HTERT RPE-1 (cell line): ENCODE measurements around the gene FAM50A.

Experiments
- in situ Hi-C: fragments of 300-500 bp; cut with MboI; formaldehyde crosslinking; loops from 4 replicates; pipeline ENCODE4 v1.14.3; 2020; ENCODE audit warnings: low sequenced_read_pairs

FAM50A gene

DNA sequence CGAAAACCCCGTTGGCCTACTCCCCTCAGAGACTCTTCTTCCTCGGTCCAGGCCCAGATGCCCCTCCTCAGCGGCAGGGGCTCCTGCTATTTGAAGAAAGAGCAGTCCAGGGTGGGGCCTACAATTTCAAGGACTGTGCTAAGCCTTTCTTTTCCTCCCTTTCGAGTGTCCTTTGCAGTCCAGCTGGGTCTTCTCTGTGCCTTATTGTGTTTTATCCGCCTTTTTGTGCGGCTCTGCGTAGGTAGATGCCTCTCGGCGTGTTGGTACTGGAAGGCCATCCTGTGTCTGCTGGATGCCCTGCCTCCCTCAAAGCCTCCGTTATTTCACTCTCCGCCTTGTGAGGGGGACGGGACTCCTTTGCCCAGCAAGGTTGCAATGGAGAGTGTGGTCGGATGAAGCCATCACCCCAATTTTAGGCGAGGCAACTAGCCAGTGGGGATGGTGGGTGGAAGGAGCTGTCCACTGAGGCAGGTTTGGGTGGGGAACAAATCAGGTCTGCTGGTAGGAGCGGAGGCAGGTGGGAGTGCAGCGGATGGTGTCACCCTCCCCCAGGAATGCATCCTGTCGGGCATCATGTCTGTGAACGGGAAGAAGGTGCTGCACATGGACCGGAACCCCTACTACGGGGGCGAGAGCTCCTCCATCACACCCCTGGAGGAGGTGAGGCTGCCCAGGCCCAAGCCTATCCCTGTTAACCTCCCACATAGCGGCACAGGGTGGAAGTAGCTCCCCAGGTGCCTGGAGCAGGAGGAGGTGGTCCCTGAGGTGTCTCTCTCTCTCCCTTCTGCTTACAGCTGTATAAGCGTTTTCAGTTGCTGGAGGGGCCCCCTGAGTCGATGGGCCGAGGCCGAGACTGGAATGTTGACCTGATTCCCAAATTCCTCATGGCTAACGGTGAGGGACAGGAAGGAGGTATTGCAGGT is 5.7 kb upstream of the FAM50A start:
- in situ Hi-C loops: no loop called here

DNA sequence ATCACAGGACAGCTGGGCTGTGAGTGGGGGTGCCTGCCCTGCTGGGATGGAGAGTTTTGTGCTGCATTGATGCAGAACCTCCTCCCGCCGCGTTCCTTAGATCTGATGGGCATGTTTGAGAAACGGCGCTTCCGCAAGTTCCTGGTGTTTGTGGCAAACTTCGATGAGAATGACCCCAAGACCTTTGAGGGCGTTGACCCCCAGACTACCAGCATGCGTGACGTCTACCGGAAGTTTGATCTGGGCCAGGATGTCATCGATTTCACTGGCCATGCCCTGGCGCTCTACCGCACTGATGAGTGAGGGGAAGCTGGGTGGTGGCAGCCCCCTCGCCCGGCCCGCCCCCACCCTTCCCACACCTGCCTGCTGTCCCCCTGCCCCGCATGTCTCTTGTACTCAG is 4.1 kb upstream of the FAM50A start:
- in situ Hi-C loops: no loop called here

- in situ Hi-C loops: no loop called here
Observed at GRCh38 chrX:154440623-154441357, 3.2 kb upstream of the FAM50A start.

GRCh38 chrX:154441564-154441963 is 2.4 kb upstream of the FAM50A start:
- in situ Hi-C loops: no loop called here

GRCh38 chrX:154441984-154442707 is 1.8 kb upstream of the FAM50A start:
- in situ Hi-C loops: no loop called here

GRCh38 chrX:154443479-154443910 is 446 bp upstream of the FAM50A start:
- in situ Hi-C loops: no loop called here

- in situ Hi-C loops: no loop called here
Observed at GRCh38 chrX:154444755-154445246, 860 bp downstream of the FAM50A start.

DNA sequence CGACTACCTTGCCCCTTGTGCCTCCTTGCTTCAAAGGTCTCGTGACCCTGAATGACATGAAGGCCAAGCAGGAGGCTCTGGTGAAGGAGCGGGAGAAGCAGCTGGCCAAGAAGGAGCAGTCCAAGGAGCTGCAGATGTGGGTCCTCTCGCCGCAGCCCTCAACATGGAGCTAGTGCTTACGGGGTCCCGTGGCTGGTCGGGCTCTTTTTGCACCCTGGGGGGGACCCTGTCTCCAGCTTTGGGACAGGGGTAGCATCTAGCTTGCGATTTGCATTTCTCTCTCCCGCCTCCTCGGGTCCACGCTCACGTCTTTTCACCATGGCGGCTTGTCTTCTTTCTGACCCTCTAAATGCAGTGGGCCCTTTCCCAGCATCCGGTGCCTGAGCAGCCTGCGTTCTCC is 1.8 kb downstream of the FAM50A start:
- in situ Hi-C loops: no loop called here

DNA sequence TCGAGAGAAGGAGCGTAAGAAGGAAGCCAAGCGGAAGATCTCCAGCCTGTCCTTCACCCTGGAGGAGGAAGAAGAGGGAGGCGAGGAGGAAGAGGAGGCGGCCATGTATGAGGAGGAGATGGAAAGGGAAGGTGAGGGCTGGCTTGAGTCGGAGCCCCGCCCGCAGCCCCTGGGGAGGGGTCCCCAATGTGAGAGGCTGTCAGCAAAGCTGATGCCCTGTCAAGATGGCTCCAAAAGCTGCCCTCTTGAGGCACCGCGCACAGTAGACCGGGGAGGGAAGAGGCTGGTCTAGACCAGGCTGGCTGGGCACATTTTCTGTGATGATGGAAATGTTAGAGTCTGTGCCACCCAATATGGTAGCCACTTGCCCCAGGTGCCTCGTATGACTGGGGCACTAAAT is 2.5 kb downstream of the FAM50A start:
- in situ Hi-C loops: no loop called here

DNA sequence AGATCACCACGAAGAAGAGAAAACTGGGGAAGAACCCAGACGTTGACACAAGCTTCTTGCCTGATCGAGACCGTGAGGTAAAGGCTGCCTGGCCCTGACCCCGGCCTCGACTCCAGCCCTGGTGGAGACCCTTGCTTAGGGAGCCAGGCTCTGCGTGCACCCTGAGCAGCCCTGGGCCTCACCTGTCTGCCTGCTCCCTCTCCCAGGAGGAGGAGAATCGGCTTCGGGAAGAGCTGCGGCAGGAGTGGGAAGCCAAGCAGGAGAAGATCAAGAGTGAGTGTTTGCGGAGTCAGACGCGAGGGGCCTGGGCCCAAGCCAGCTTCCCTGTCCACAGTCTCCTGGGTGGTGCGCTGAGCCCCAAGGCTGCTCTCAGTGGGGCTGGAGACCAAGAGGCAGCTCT is 4.5 kb downstream of the FAM50A start:
- in situ Hi-C loops: no loop called here

DNA sequence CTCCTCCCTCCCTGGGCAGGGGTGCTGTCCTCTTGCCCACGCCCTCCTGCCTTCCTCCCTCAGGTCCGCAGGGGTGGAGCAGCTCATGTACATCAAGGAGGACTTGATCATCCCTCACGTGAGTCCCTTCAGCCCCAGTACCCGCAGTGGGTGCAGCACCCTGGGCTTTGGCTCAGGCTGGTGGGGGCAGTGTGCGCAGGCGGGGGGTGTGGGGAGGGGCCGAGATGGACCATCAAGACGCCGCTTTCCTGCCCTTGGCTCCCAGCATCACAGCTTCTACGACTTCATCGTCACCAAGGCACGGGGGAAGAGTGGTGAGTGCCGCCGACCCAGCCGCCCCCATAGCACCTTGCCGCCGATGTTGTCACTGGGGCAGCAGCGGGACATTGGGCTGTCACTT is 5.7 kb downstream of the FAM50A start:
- in situ Hi-C loops: no loop called here

DNA sequence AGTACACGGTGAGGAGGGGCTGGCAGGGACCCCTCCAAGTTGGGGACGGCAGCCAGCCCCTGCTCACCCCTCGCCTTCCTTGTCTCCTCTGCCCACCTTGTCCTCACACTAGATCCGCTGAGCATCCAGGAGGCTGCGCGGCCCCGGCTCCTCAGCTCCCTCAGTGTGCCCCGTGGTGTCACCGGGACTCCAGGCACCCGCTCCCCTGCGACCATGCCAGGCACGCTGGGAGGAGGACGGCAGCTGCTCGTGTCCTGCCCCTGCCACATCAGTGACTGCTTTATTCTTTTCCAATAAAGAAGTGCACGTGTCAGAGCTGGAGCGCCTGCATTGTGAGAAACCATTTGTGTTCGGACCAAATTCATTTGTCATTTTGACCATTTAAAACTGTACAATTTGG is 6.4 kb downstream of the FAM50A start:
- in situ Hi-C loops: no loop called here

DNA sequence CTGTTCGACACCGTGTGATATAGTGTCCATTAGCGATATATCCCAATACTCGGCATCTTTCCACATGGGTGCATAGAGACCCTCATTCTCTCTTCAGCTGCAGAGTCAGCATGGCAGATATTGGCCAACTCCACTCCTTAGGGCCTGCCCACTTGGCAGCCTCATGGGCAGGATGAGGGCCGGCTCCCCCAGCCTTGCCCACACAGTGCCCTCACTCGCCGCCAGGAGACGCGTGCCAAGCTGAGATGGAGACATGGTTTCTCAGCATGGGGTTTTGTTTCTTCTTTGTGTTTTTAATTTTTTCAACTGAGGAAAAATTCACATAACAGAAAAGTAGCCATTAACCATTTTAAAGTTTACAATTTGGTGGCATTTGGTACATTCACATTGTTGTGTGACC is 8.9 kb downstream of the FAM50A start:
- in situ Hi-C loops: no loop called here

DNA sequence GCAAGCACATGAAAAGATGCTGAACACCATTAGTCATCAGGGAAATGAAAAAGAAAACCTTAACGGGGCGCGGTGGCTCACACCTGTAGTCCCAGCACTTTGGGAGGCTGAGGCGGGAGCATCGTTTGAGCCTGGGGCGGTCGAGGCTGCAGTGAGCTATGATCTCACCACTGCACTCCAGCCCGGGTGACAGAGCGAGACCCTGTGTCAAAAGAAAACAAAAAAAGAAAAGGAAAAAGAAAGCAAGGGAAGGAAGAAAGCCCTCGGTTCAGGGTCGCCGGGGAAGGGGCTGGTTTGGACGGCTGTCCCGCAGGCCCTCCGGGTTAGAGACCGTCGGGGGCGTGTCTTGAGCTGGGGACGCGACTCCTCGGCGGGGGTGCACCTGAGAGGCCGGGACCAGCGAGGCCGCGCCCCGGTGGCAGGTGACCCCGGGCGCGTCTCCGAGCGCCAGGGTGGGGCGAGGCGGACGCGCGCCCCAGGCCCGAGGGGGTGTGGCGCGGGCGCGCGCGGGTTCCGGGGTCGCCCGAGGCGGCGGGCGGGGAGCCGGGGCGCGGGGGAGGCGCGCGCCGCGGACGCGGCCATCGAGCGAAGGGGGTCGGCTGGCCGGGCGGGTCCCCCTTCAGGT is 13.7 kb downstream of the FAM50A start:
- in situ Hi-C loops: no loop called here

DNA sequence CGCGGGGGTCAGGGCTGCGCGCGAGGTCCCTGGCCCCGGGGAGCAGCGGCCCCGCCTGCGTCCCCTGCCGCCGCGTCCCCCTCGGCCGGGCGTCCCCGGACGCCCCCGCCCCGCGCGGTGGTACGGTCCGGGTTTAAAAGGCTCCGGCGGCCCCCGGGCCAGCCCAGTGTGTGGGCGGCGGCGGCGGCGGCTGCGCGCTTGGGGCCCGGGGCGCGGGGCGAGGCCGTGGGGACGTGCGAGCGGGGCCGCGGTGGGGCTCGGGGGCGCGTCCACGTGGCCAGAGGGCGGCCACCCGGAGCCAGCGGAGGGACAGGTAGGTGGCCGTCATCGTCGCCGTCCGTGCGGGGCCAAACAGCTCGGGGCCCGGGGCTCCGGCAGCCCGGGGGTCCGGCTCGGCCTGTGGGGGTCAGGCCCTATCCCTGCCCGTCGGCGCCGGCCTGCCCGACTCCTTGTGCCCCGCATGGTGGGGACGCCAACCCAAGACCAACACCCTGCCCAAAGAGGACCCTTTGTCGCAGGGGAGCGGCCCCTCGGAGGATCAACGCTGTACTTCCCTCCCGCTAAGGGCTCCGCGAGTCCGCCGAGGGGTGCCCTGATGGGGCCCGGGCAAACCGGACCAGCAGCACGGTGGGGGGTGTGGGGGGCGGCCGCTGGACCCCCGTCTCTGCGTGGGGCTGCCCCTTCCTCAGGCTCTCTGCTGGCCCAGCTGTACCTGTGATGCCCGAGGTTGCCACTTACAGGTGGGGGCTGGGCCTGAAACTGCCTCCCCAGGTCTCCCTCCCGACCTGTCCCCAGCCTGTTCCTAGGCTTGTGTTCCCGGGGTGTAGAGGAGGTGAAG is 14.4 kb downstream of the FAM50A start, which contains the start of gene PLXNA3:
PLXNA3 (plus strand) TSS at position 166 of the 838 bp plus-strand sequence. CDS start 1,903 bp downstream, outside the sequence.
- in situ Hi-C loops: no loop called here

DNA sequence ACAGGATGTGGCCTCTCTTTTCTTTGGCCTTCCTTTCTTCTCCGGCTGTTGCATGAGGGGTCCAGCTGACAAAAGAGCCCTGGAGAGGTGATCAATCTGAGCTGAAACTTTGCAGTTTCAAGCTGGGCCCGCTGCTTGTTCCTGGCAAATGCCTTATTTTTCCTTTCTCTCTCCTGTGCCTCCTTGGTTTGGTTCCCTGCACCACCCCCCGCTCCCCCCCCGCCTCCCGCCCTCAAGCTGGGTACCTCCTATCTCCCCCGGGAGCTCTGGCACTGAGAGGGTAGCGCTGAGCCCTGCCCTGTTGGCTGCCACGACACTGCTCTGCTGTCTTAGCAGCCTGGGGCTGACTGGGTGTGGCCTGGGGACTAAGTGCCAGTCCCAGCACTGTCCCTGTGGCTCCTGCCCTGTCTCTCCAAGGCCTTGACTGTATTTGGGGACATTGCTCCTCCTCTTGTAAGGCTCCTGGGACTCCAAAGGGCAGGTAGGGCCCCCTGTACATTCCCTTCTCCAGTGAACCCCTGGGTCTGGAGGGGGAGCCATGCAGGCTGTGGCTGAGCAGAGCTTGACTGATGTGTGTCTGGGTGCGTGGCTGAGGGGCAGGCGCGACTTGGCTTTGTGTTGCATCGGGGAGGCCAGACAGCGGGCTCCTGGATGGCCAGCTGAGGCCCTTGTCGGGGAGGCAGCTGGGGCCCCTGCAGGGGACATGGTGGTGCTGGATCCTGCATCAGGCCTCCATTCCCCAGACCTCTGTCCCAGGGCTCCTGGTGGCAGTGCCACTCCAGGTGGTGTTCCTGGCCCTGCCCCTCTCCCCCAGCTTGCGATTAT is 15.2 kb downstream of the FAM50A start:
- in situ Hi-C loops: no loop called here

GRCh38 chrX:154459832-154460231 is 15.9 kb downstream of the FAM50A start:
- in situ Hi-C loops: no loop called here

GRCh38 chrX:154460326-154460725 is 16.4 kb downstream of the FAM50A start:
- in situ Hi-C loops: no loop called here

GRCh38 chrX:154462396-154462795 is 18.5 kb downstream of the FAM50A start:
- in situ Hi-C loops: no loop called here
